GM15510 (cell line): ENCODE measurements around the gene TPRA1.

Experiments used
- POLR2A ChIP-seq: IDR thresholded peaks from 3 replicates; pipeline ENCODE4 v1.6.1; 2011; ENCODE audit warnings: borderline replicate concordance; ENCODE audit not compliant: insufficient read length; ENCODE audit errors: extremely low read depth

Gene TPRA1

DNA sequence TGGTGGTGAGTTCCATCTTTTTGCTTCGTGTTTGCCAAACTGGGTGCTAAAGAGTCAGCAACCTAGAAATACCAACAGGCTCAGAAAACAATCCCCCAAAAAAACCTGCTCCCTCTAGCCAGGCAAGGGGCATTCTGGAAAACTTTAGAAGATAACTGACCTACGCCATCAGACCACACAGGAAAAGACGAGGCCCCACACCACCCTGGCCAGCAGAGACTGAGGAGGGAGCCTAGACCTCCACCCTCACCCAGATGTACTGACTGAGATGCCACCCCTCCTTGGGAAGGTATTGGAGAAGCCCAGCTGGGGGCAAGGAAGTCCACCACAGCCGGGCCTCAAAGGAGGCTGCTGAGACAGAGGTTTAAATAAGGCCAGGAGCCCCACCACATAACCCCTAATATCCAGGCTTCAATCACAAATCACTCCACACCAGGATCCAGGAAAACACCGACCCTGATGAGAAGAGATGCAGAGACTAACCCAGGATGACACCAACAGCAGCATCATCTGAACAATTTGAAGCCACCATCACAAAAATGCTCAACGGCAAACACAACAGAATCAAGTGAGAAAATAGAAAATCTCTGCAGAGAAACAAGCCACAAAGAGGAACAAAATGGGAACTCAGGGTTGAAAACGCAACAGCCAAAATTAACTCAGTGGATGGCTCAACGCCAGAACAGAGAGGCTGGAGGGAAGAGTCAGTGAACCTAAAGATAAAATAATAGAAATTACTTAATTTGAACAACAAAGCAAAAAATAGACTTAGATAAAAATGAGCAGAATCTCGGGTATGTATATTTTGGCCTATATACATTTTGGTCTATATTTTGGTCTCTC lies 61.0 kb downstream of the TPRA1 start:
- no peak for TF ChIP-seq POLR2A

DNA sequence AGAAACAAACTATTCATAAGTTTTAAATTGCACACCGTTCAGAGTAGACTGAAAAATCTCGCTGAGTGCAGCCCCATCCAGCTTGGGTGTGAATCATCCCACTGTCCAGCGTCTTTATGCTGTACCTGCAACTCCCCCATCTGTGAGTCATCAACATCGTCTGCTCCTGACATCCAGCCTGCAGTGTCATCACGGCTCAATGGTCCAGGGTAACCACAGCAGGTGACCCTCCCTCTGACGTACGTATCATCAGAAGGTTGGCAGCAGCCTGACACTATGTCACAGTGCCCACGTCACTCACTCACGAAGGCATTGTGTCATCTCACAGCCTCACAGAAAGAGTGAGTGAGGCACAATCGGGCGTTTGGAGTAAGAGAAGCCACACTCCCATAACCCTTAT lies 65.2 kb downstream of the TPRA1 start:
- TF ChIP-seq POLR2A = no peak

DNA sequence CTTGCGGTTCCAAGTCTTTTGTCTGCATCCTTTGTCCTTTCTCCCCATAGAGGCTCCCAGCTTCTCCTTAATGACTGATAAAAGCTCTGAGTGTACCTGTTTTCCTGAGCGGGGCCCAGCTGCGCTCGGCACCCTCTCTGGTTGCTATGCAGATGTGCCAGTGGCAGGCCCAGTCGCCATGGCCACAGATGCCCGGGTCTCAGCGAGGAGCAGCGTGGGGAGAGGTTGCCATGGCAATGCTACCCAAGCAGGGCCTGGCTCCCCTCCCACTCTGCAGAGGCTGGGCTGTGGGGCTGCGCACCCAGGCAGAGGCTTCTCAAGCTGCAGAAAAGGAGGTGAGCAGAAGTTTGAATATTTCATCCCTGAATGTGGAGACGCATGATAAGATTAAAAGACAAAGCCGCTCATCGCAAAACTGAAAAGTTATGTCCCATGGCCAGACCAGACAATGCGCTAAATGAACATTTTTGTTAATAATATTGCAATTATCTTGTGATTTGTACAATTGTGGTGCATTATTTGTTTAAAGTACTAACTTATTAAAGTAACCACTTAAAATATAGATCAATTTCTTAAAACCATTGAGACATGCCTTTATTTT lies 66.1 kb downstream of the TPRA1 start:
- no peak for TF ChIP-seq POLR2A
